ENCODE data around the gene FNBP1.

GRCh38 chr9:130060296-130060695, 17.3 kb upstream of the FNBP1 start:
- TF ChIP-seq CTCF (IDR thresholded peaks at IDR 0.05; ENCODE audit: low read length) (no peak), EZH2 (optimal IDR thresholded peaks at IDR 0.05; ENCODE audit: low read depth, low read length) (no peak), EZH2phosphoT487 (IDR thresholded peaks at IDR 0.05; ENCODE audit: low read length) (no peak)
